GM18907 (cell line): Measurements from ENCODE around the gene INIP.

Experiments
- ATAC-seq: cut with Tn5 transposase; IDR thresholded peaks from one replicate; pipeline ENCODE4 v1.9.1; 2021; ENCODE audit warnings: mild to moderate bottlenecking, moderate library complexity; ENCODE audit not compliant: unreplicated experiment

INIP gene

DNA sequence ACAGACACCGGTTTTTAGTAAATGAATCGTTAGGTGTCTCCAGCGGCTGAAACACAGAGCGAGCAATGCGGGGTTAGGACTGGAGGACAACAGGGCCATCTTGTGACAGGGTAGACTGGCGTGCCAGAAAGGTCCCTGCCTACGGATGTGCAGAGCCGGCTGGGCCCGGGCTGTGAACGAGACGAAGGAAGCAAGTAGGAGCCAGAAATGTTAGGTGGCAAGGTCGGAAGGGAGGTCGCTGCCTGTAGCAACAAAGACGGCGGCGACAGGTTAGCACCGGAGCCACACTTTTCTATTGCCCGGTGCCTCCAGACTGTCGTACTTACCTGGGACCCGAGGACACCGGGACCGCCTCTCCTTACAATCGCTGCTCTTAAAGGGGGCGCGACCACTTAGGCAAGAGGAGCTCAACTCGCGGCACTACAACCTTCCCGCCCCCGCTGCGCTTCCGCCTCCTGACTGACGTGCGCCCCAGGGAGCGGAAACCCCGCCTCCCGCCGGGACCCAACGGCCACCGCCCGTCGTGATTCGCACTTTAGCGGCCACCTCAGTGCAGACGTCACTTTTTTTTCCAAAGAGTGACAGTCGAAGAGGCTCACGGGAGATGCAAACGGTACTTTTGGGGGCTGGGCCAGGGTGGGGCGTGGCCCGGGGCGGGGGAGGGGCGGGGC lies at the start of gene INIP:
INIP (minus strand) TSS at position 457 of the 671 bp plus-strand sequence. CDS start 1,632 bp downstream, outside the sequence.
- peak; percentile 95 for ATAC-seq

DNA sequence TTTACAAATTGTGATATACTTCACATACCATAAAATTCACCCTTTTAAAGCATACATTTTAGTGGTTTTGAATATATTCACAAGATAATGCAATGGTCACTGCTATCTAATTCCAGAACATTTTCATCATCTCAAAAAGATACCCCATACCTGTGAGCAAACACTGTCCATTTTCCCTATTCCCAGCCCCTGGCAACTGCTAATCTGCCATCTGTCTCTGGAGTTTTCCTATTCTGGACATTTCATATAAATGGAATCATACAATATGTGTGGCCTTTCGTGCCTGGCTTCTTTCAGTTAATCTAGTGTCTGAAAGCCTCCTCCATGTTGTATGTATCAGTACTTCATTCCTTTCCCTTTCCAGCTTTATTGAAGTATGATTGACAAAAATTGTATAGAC lies 47.4 kb upstream of the INIP start:
- ATAC-seq: no peak

- no peak for ATAC-seq
Observed at GRCh38 chr9:112764837-112765236, 46.9 kb upstream of the INIP start.

- no peak for ATAC-seq
Observed at GRCh38 chr9:112764344-112764743, 46.4 kb upstream of the INIP start.

- no peak for ATAC-seq
Observed at GRCh38 chr9:112762726-112763518, 45.0 kb upstream of the INIP start.

- no peak for ATAC-seq
Observed at GRCh38 chr9:112761912-112762655, 44.2 kb upstream of the INIP start.

DNA sequence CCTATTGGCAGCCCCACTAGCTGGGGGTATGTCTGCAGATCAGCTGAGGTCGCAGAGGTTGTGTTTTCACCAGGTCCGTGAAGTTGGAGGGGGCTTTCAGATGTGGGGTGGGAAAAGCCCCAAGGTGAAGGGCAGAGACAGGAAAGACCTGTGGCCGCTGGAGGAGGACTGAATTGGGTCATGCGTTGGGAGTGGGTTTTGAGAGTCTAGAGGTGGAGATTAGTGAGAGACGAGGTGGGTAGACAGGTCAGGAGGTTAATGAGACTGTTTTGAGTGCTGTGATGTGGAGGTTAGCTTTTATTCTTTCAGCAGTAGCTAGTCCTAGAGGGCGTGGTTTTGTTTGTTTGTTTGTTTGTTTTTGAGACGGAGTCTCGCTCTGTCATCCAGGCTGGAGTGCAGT lies 42.9 kb upstream of the INIP start:
- no peak for ATAC-seq

DNA sequence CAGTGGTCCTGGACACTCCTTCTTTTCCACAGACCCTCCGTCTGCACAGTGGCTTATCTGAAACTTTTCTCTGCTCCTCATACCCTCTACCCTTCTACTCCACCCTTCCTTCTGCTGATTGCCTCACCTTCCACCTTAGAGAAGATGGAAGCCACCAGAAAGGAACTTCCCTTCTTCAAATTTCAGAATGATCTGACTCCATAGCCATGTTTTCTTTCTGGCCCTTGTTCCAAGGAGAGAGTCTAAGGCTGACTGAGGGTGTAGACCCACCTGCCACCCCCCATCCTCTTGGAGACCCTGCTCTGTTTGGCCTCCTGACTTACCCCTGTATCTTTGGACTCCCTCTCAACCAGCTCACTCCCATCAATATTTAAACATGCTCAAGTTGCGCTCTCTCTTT lies 40.0 kb upstream of the INIP start:
- no peak for ATAC-seq

DNA sequence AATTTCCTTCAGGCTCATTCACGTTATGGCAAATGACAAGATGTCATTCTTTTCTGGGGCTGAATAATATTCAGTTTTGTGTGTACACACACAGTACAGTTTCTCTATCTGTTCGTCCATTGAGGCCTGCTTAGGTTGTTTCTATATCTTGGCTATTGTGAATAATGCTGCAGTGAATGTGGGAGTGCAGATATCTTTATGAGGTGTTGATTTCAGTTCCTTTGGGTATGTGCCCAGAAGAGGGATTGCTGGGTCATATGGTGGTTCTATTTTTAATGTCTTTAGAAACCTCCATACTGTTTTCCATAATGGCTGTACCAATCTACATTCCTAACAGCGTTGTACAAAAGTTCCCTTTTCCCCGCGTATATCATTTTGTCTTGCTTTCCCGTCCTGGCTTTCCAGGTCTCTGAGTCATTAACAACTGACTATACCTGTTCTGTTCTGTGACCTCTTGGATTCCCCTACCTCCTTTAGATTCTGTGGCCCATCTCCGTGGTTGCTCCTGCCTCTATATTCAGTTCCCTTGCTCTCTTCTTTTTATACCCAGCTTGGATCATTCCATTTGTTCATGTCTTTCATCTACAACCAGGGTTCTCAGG lies 39.5 kb upstream of the INIP start:
- no peak for ATAC-seq

DNA sequence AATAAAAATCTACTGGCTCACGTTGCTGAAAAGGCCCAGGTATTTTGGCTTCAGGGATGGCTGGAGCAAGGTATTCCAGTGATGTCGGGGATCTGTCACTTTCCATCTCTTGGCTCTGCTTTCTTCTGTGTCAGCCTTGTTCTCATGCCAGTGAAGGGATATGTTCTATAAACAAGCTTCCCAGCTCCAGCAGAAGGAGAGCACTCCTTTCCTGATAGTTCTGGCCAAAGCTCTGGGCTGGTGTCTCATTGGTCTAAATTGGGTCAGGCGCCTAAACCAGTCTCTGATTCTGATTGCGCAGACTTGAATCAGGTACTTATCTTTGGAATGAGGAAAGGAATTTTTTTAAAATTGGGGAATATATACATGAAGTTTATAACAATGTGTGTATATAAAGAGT lies 37.8 kb upstream of the INIP start:
- no peak for ATAC-seq

GRCh38 chr9:112755016-112755427 lies 37.1 kb upstream of the INIP start:
- ATAC-seq: no peak

DNA sequence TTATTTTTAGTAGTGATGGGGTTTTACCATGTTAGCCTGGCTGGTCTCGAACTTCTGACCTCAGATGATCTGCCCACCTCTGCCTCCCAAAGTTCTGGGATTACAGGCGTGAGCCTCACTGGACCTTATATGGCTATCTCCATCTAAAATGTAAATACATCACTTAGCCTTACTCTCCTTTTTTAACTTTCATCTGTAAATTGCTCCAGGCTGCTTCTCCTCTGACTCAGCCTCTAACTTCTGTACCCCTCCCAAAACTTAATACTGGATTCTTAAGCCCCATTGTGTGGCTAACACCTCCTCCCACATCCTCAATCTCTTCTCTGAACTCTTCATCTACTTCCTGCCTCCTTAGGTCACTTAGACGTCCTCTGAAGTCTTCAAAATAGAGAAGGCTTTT lies 36.7 kb upstream of the INIP start:
- ATAC-seq: no peak

DNA sequence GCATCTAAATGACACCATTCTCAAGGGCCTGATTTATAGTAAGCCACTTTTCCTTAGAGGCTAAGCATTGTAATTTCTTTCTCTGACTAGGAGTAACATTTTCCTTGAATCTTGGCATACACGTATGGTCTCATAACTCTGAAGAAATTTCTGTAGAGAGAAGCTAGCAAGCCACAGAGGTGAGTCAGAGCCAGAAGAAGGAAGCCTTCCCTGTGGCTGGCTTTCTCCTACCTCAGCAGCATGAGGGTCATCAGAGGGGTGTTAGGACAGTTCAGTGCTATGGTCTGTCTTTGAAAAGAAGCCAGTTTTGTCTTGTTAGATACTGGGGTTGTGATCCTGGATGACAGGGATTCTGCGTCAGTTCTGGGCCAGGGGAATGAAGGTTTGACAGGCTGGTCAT lies 35.8 kb upstream of the INIP start:
- no peak for ATAC-seq

DNA sequence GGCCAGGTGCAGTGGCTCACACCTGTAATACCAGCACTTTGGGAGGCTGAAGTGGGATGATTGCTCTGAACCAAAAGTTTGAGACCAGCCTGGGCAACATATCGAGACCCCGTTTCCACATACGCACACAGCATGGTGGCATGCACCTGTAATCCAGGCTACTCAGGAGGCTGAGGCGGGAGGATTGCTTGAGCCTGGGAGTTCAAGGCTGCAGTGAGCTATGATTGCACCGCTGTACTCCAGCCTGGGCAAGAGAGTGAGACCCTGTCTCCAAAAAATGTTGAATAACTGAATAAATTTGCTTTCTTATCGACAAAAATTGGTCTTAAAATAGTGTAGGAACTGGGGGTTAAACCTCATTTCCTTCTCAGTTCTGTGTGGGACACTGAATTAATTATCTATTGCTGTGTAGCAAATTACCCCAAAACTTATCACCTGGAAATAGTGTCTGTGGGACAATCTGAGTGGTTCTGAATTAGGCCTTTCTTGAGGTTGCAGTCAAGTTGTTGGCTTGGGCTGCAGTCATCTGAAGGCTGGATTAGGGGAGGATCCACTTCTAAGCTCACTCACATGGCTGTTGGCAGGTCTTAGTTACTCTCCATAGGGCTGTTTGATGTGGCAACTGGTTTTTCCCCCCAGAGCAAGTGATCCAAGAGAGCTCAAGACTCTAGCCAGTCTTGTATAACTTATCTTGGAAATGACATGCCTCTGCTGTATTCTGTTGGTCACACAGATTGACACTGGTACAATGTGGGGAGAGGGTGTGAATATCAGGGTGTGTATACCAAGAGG lies 34.6 kb upstream of the INIP start:
- no peak for ATAC-seq

- ATAC-seq: peak; percentile 37
Observed at GRCh38 chr9:112751056-112751795, 33.3 kb upstream of the INIP start.

GRCh38 chr9:112750764-112751055 lies 32.8 kb upstream of the INIP start:
- no peak for ATAC-seq

GRCh38 chr9:112750016-112750763 lies 32.3 kb upstream of the INIP start, which contains the start of gene SNX30:
Gene SNX30 (plus strand): TSS chr9:112750760. CDS start chr9:112751002, 242 bp downstream.
- ATAC-seq: peak; percentile 77

DNA sequence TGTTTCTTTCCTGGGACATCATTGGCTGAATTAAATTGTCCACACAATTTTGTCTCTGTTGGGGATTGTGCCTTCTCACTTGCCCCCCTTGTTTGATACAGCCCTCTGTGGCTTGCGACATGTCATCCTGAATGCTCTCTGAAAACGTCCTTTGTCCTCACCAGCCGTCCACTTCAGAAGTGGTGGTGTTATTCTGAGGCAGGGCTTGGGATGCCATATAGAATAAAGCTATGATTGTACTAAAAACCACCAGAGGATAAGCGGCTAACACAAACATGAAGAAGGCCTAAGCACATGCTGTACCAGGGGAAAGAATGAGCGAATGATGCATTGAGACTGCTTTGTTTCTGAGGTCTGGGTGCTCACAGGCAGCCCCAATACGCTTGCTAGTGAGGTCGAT lies 29.2 kb upstream of the INIP start:
- ATAC-seq: no peak

DNA sequence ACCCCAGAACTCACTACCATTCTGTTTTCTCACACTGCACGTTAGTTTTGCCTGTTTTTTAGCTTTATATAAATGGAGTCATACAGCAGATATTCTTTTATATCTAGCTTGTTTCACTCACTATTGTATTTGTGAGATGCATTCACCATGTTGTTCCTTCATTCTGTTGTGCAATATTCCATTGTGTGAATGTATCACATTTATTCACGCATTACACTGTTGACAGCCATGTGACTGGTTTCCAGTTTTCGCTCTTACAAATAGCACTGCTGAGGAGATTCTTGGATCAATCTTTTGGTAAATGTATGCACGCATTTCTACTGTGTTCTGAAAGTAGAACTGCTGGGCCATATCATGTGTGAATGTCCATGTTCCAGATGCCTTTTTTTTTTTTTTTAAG lies 26.3 kb upstream of the INIP start:
- ATAC-seq: no peak
